DND-41 (cell line): Measurements from ENCODE around the gene BPIFB6.

Experiments
- ATAC-seq: fragments of 200-7000 bp; cut with Tn5 transposase; 3 replicates; pipeline ENCODE4 v1.9.1; 2021; ENCODE audit warnings: low read depth; ENCODE audit not compliant: insufficient read depth
- DNase-seq: peaks from one replicate; pipeline ENCODE4 v3.0.0-alpha.2; 2020
- H2AFZ ChIP-seq: 2 replicates; pipeline ENCODE4 v1.6.0; 2012; ENCODE audit warnings: low read depth, low read length
- H3K27ac ChIP-seq: 2 replicates; pipeline ENCODE4 v1.5.1; 2012; ENCODE audit warnings: low read length, inconsistent platforms
- H3K27me3 ChIP-seq: fragments of 200-600 bp; sonication (generic); 2 replicates; pipeline ENCODE4 v1.6.0; 2012; ENCODE audit warnings: low read length, mild to moderate bottlenecking, inconsistent platforms; ENCODE audit not compliant: insufficient read depth, poor library complexity
- H3K36me3 ChIP-seq: 2 replicates; pipeline ENCODE4 v1.5.1; 2012; ENCODE audit warnings: low read length, inconsistent platforms; ENCODE audit not compliant: insufficient read depth
- H3K4me1 ChIP-seq: 2 replicates; pipeline ENCODE4 v1.5.1; 2012; ENCODE audit warnings: mild to moderate bottlenecking, low read length; ENCODE audit not compliant: insufficient read depth
- H3K4me2 ChIP-seq: 2 replicates; pipeline ENCODE4 v1.6.0; 2012; ENCODE audit warnings: mild to moderate bottlenecking, moderate library complexity, low read length, inconsistent platforms; ENCODE audit not compliant: insufficient read depth
- H3K4me3 ChIP-seq, 2 experiments: fragments of 200-600 bp in 1 of 2; shearing (Covaris generic) in 1 of 2; 2 replicates each; pipeline ENCODE4 v1.5.1; 2012 to 2016; ENCODE audit warnings: inconsistent platforms in 2 of 2, low read length in 2 of 2, mild to moderate bottlenecking in 2 of 2, low read depth in 1 of 2, moderate library complexity in 1 of 2
- H3K79me2 ChIP-seq: 2 replicates; pipeline ENCODE4 v1.6.0; 2012; ENCODE audit warnings: low read length, inconsistent platforms; ENCODE audit not compliant: insufficient read depth
- H3K9ac ChIP-seq: 2 replicates; pipeline ENCODE4 v1.6.0; 2012; ENCODE audit warnings: low read depth, mild to moderate bottlenecking, inconsistent platforms, low read length, moderate library complexity
- H3K9me3 ChIP-seq: 2 replicates; pipeline ENCODE4 v1.5.1; 2012; ENCODE audit warnings: low read length, moderate library complexity, mild to moderate bottlenecking, inconsistent platforms; ENCODE audit not compliant: insufficient read depth, severe bottlenecking
- H4K20me1 ChIP-seq: 2 replicates; pipeline ENCODE4 v1.6.0; 2012; ENCODE audit warnings: low read length; ENCODE audit not compliant: insufficient read depth
- EZH2 ChIP-seq: IDR thresholded peaks from 3 replicates; pipeline ENCODE4 v1.6.1; 2012; ENCODE audit warnings: borderline replicate concordance, low read depth, mild to moderate bottlenecking, moderate library complexity, low read length, inconsistent platforms; ENCODE audit not compliant: severe bottlenecking
- TF ChIP-seq, protein P1 (sequence below): IDR thresholded peaks from 2 replicates; pipeline ENCODE4 v1.5.1; 2012; ENCODE audit warnings: borderline replicate concordance, low read length, moderate library complexity, mild to moderate bottlenecking; ENCODE audit not compliant: poor library complexity, severe bottlenecking; ENCODE audit errors: extremely low read depth

BPIFB6 gene

DNA sequence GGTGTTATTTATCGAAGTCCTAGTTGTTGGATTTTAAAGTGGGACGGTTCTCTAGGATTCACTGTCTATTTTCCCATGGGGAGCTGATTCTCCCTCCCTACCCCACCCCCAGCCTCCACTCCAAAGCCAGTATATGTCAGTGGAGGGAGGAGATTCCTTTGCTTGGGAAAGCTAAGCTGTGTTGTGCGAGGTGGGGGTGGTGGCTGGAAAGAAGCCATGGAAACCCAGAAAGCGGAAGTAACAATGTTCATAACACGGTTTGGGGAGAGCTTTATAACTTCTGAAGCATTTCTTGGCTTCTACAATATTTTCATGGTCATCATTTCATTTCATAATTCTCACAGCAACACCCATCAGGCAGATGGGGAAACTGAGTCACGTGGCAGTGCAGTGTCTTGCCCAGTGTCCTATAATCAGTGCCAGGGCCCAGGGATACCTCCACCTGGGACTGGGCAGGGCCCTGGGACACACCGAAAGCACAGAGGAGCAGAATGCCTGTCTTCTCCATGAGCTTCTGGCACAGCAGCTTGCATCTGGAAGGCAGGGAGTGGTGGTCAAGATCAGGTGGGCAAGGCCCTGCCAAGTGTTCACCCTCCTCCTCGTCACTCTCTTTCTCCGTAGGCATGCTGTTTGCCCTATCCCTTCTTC is 31.7 kb upstream of the BPIFB6 start:
- Histone ChIP-seq H3K4me2 (no peak overlapping the region), H3K4me1 (no peaks in the 10 kb centered on the region), H2AFZ (no peak overlapping the region), H3K79me2 (no peaks in the 10 kb centered on the region), H3K27ac (no peak overlapping the region), H4K20me1 (no peaks in the 10 kb centered on the region), H3K36me3 (no peaks in the 10 kb centered on the region), H3K9me3 (peaks cover 11% of the 10 kb centered on the region), H3K4me3 (no peak overlapping the region), H3K27me3 (no peaks in the 10 kb centered on the region), H3K9ac (no peak overlapping the region)
- ATAC-seq (no peak), DNase-seq (no peak)
- no peak for TF ChIP-seq EZH2
- TF ChIP-seq, protein P1, sequence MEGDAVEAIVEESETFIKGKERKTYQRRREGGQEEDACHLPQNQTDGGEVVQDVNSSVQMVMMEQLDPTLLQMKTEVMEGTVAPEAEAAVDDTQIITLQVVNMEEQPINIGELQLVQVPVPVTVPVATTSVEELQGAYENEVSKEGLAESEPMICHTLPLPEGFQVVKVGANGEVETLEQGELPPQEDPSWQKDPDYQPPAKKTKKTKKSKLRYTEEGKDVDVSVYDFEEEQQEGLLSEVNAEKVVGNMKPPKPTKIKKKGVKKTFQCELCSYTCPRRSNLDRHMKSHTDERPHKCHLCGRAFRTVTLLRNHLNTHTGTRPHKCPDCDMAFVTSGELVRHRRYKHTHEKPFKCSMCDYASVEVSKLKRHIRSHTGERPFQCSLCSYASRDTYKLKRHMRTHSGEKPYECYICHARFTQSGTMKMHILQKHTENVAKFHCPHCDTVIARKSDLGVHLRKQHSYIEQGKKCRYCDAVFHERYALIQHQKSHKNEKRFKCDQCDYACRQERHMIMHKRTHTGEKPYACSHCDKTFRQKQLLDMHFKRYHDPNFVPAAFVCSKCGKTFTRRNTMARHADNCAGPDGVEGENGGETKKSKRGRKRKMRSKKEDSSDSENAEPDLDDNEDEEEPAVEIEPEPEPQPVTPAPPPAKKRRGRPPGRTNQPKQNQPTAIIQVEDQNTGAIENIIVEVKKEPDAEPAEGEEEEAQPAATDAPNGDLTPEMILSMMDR = no peak

DNA sequence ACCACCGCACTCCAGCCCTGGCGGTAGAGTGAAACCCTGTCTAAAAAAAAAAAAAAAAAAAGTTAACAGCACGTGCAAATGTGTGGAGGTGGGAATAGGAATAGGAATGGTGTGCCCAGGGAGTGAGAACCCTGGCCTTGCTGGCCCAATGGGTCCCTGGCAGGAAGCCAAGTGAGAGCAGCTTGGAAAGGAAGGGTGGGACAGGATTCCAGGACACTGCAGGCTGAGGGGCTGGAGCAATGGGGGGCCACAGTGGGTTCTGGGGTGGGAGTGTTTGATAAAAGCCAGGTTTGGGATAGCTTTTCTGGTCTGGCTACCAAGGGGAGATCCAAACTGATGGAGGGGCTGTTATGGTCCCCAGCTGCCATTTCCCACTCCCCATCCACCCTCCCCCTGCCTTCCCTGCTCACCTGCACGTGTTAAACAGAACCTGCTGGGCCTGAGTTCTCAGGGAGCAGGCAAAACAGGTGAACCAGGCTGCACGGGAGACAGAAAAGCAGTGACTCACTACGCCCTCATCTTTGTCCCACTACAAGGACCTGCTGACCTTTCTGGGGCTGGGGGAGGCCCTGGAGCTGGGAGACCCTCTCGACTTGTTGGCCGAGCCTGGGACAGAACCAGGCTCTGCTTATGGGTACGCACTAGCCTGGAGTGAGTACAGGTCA is 30.5 kb upstream of the BPIFB6 start:
- no peak for DNase-seq
- Histone ChIP-seq H3K36me3 (no peaks in the 10 kb centered on the region), H4K20me1 (no peaks in the 10 kb centered on the region), H3K27ac (no peak overlapping the region), H3K9ac (no peak overlapping the region), H3K27me3 (no peaks in the 10 kb centered on the region), H3K4me2 (no peak overlapping the region), H3K4me3 (no peak overlapping the region), H3K79me2 (no peaks in the 10 kb centered on the region), H2AFZ (no peak overlapping the region), H3K9me3 (no peaks in the 10 kb centered on the region), H3K4me1 (no peaks in the 10 kb centered on the region)
- ATAC-seq = no peak
- no peak for TF ChIP-seq EZH2
- TF ChIP-seq, protein P1 = no peak

DNA sequence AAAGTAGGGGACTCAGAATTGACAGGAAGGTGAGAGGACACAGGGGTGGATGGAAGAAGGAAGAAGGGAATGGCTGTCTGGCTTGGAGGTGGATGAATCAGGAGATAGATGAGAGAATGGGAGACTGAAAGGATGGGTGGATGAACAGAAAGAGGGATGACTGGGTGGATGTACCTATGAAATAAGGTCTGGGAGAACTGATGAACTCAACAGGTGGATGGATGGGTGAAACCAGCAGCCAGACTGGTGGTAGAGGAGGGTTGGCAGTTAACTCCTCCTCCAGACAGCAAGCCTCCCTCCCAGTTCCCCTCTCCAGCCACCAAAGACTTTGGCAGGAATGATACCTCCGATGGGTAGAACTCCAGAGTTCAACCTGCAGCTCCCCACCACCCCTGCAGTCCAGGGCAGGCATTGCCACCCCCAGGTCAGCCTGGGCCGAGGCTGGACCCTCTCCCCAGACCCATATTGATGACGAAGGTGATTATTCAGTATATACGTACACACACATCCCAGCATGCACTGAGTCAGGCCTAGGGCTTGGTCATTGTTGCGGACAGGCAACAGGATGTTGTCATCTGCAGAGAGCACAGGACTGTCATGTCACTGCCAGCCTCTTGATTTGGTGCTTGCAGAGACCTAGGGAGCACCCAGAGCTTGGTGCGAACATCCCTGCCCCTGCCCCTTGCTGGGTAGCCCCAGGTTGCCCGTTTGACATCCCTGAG is 29.2 kb upstream of the BPIFB6 start:
- DNase-seq = no peak
- H2AFZ ChIP-seq = no peak overlapping the region
- H3K4me1 ChIP-seq = no peaks in the 10 kb centered on the region
- no peaks in the 10 kb centered on the region for H3K9me3 ChIP-seq
- no peaks in the 10 kb centered on the region for H3K79me2 ChIP-seq
- no peaks in the 10 kb centered on the region for H3K27me3 ChIP-seq
- H3K9ac ChIP-seq = no peak overlapping the region
- ATAC-seq = no peak; the same call in 2 of the 3 replicates
- H3K4me3 ChIP-seq = no peak overlapping the region
- H3K36me3 ChIP-seq = no peaks in the 10 kb centered on the region
- H3K27ac ChIP-seq = no peak overlapping the region
- H4K20me1 ChIP-seq = no peaks in the 10 kb centered on the region
- H3K4me2 ChIP-seq = no peak overlapping the region
- no peak for TF ChIP-seq EZH2
- TF ChIP-seq, protein P1 = no peak
